Testis (tissue), 2 donors: ENCODE measurements around the gene ZNF443.

Experiments used
- POLR2A ChIP-seq: fragments of 450-650 bp; IDR thresholded peaks from one replicate; pipeline ENCODE4 v1.6.1; 2017; ENCODE audit warnings: antibody characterized with exemption, mild to moderate bottlenecking, moderate library complexity
- TF ChIP-seq, protein P1 (sequence below), 3 experiments: fragments of 450-650 bp in 2 of 3; fragments of 200-600 bp in 1 of 3; sonication (generic) in 1 of 3; IDR thresholded peaks; one replicate each; pipeline ENCODE4 v1.5.1; 2016 to 2019; ENCODE audit warnings: antibody characterized with exemption in 3 of 3, mild to moderate bottlenecking in 2 of 3, moderate library complexity in 1 of 3

DNA sequence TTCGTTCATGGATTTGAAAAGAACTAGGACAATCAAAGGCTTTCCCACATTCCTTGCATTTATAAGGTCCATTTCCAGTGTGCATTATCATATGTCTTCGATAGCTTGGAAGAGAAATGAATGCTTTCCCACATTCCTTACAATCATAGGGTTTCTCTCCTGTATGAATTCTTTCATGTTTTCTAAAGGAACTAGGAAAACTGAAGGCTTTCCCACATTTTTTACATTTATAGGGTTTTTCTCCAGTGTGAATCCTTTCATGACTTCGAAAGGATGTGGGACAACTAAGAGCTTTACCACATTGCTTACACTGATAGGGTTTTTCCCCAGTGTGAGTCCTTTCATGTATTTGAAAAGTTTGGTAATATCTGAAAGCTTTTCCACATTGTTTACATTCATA lies 23.9 kb upstream of the ZNF443 start:
- TF ChIP-seq, protein P1, sequence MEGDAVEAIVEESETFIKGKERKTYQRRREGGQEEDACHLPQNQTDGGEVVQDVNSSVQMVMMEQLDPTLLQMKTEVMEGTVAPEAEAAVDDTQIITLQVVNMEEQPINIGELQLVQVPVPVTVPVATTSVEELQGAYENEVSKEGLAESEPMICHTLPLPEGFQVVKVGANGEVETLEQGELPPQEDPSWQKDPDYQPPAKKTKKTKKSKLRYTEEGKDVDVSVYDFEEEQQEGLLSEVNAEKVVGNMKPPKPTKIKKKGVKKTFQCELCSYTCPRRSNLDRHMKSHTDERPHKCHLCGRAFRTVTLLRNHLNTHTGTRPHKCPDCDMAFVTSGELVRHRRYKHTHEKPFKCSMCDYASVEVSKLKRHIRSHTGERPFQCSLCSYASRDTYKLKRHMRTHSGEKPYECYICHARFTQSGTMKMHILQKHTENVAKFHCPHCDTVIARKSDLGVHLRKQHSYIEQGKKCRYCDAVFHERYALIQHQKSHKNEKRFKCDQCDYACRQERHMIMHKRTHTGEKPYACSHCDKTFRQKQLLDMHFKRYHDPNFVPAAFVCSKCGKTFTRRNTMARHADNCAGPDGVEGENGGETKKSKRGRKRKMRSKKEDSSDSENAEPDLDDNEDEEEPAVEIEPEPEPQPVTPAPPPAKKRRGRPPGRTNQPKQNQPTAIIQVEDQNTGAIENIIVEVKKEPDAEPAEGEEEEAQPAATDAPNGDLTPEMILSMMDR (IDR thresholded peaks at IDR 0.05): no peak
- no peak for TF ChIP-seq POLR2A
